Measurements from ENCODE around the gene SHMT2. TPM values are rescaled to one million over a fixed set of nuclear protein-coding genes. Genes with fewer than 3 reads are reported as not detected.

Gene SHMT2
- total RNA-seq (10 to 100 TPM; 27.4 to 33.2 (median 29.9) TPM), polyA plus RNA-seq (17.9 TPM)
- long read RNA-seq, donor 1, transcript SHMT2-201 (12 exons, 2,537 nt) = major isoform, 42 of 49 reads
- long read RNA-seq, donor 1, partial matches to known transcripts = 5 of 49 reads
- long read RNA-seq, donor 1, other reads (novel, unspliced or antisense) = 2 of 49 reads
- long read RNA-seq, donor 2, transcript SHMT2-201 (12 exons, 2,537 nt) = major isoform, 24 of 29 reads
- long read RNA-seq, donor 2, partial matches to known transcripts = 2 of 29 reads
- long read RNA-seq, donor 2, other reads (novel, unspliced or antisense) = 1 of 29 reads
- long read RNA-seq, donor 3, transcript SHMT2-201 (12 exons, 2,537 nt) = major isoform, 135 of 192 reads
- long read RNA-seq, donor 3, transcript SHMT2-202 (12 exons, 2,006 nt) = minor isoform, 7 of 192 reads
- long read RNA-seq, donor 3, partial matches to known transcripts = 29 of 192 reads
- long read RNA-seq, donor 3, other reads (novel, unspliced or antisense) = 17 of 192 reads
- long read RNA-seq, donor 4, transcript SHMT2-201 (12 exons, 2,537 nt) = major isoform, 35 of 38 reads
- long read RNA-seq, donor 4, partial matches to known transcripts = 1 of 38 reads
- long read RNA-seq, donor 4, other reads (novel, unspliced or antisense) = 1 of 38 reads

- peak; percentile 96 to 98 (median 97) for DNase-seq
- peak within 1 kb of the TSS; percentile 67 for H3K4me3 ChIP-seq (ENCODE audit: low read length)
- ATAC-seq = peak; percentile 70 to 82
- no peaks in the 10 kb centered on the region for H3K4me1 ChIP-seq (ENCODE audit: control insufficient read depth, insufficient read depth, low read length)
- WGBS = under 1% methylated on average over 42 of the region's 42 CpGs
- no peaks in the 10 kb centered on the region for H3K27me3 ChIP-seq (ENCODE audit: control insufficient read depth, insufficient read depth)
- H3K9me3 ChIP-seq (ENCODE audit: control insufficient read depth, low read length) = no peaks in the 10 kb centered on the region
- peak within 1 kb of the TSS; percentile 62 for H3K27ac ChIP-seq (ENCODE audit: low read length)
- intact Hi-C loops (cut with DNase I) = no loop called here
These were observed at the start of gene SHMT2 for GRCh38 chr12:57229634-57230380. Gene SHMT2 (plus strand): TSS chr12:57229711. CDS start chr12:57229779, 68 bp downstream.

GRCh38 chr12:57180321-57180989 lies 49.1 kb upstream of the SHMT2 start:
- Histone ChIP-seq H3K27ac (ENCODE audit: low read length) (no peak overlapping the region), H3K27me3 (ENCODE audit: control insufficient read depth, insufficient read depth) (no peaks in the 10 kb centered on the region), H3K4me1 (ENCODE audit: control insufficient read depth, insufficient read depth, low read length) (no peaks in the 10 kb centered on the region), H3K9me3 (ENCODE audit: control insufficient read depth, low read length) (no peaks in the 10 kb centered on the region), H3K4me3 (ENCODE audit: low read length) (no peak overlapping the region)
- ATAC-seq = no peak
- intact Hi-C loops (cut with DNase I) = loop anchor here in 2 of 4 donors (5.0 to 10.0 kb wide), 2 partner anchors 113 to 116 kb away; no protein-coding TSS in a partner anchor
- 93% methylated on average over 20 of the region's 20 CpGs for WGBS
- DNase-seq = peak in 1 of 3 donors; percentile 44

GRCh38 chr12:57181072-57181471 lies 48.4 kb upstream of the SHMT2 start:
- H3K27ac ChIP-seq (ENCODE audit: low read length) = no peak overlapping the region
- no peaks in the 10 kb centered on the region for H3K27me3 ChIP-seq (ENCODE audit: control insufficient read depth, insufficient read depth)
- no peak overlapping the region for H3K4me3 ChIP-seq (ENCODE audit: low read length)
- no peaks in the 10 kb centered on the region for H3K9me3 ChIP-seq (ENCODE audit: control insufficient read depth, low read length)
- no peak for DNase-seq
- no peaks in the 10 kb centered on the region for H3K4me1 ChIP-seq (ENCODE audit: control insufficient read depth, insufficient read depth, low read length)
- 78% methylated on average over 9 of the region's 9 CpGs for WGBS
- no peak for ATAC-seq
- intact Hi-C loops (cut with DNase I) = loop anchor here in 2 of 4 donors (5.0 to 10.0 kb wide), 2 partner anchors 114 to 116 kb away; no protein-coding TSS in a partner anchor

GRCh38 chr12:57181561-57182155 lies 47.9 kb upstream of the SHMT2 start:
- no peak for DNase-seq
- Histone ChIP-seq H3K27me3 (ENCODE audit: control insufficient read depth, insufficient read depth) (no peaks in the 10 kb centered on the region), H3K4me1 (ENCODE audit: control insufficient read depth, insufficient read depth, low read length) (no peaks in the 10 kb centered on the region), H3K27ac (ENCODE audit: low read length) (no peak overlapping the region), H3K4me3 (ENCODE audit: low read length) (no peak overlapping the region), H3K9me3 (ENCODE audit: control insufficient read depth, low read length) (no peaks in the 10 kb centered on the region)
- 79% methylated on average over 5 of the region's 5 CpGs for WGBS
- intact Hi-C loops (cut with DNase I) = loop anchor here in 3 of 4 donors (2.0 to 10.0 kb wide), 3 partner anchors 57 to 117 kb away; no protein-coding TSS in a partner anchor
- no peak for ATAC-seq

- WGBS = 66% methylated on average over 13 of the region's 13 CpGs
- H3K27me3 ChIP-seq (ENCODE audit: control insufficient read depth, insufficient read depth) = no peaks in the 10 kb centered on the region
- no peak overlapping the region for H3K4me3 ChIP-seq (ENCODE audit: low read length)
- H3K4me1 ChIP-seq (ENCODE audit: control insufficient read depth, insufficient read depth, low read length) = no peaks in the 10 kb centered on the region
- intact Hi-C loops (cut with DNase I) = loop anchor here in 3 of 4 donors (2.0 to 10.0 kb wide), 3 partner anchors 58 to 118 kb away; no protein-coding TSS in a partner anchor
- H3K9me3 ChIP-seq (ENCODE audit: control insufficient read depth, low read length) = no peaks in the 10 kb centered on the region
- DNase-seq (peak; percentile 63 to 88 (median 86)), ATAC-seq (peak; percentile 72 to 75)
- H3K27ac ChIP-seq (ENCODE audit: low read length) = no peak overlapping the region
These were observed 46.5 kb upstream of the SHMT2 start for GRCh38 chr12:57182918-57183575.

- no peak overlapping the region for H3K27ac ChIP-seq (ENCODE audit: low read length)
- H3K4me1 ChIP-seq (ENCODE audit: control insufficient read depth, insufficient read depth, low read length) = no peaks in the 10 kb centered on the region
- no peaks in the 10 kb centered on the region for H3K27me3 ChIP-seq (ENCODE audit: control insufficient read depth, insufficient read depth)
- intact Hi-C loops (cut with DNase I) = loop anchor here in 3 of 4 donors (2.0 to 10.0 kb wide), 3 partner anchors 59 to 119 kb away; no protein-coding TSS in a partner anchor
- WGBS = 93% methylated on average over 22 of the region's 22 CpGs
- H3K4me3 ChIP-seq (ENCODE audit: low read length) = no peak overlapping the region
- peak in 1 of 3 donors; percentile 38 for DNase-seq
- ATAC-seq = no peak
- no peaks in the 10 kb centered on the region for H3K9me3 ChIP-seq (ENCODE audit: control insufficient read depth, low read length)
These were observed 45.4 kb upstream of the SHMT2 start for GRCh38 chr12:57183939-57184725.

- Histone ChIP-seq H3K4me1 (ENCODE audit: control insufficient read depth, insufficient read depth, low read length) (no peaks in the 10 kb centered on the region), H3K9me3 (ENCODE audit: control insufficient read depth, low read length) (no peaks in the 10 kb centered on the region), H3K27ac (ENCODE audit: low read length) (no peak overlapping the region), H3K27me3 (ENCODE audit: control insufficient read depth, insufficient read depth) (no peaks in the 10 kb centered on the region), H3K4me3 (ENCODE audit: low read length) (no peak overlapping the region)
- DNase-seq = no peak
- intact Hi-C loops (cut with DNase I) = loop anchor here in 1 of 4 donors (10.0 kb wide), 1 partner anchor 121 kb away; no protein-coding TSS in a partner anchor
- 92% methylated on average over 25 of the region's 25 CpGs for WGBS
- no peak for ATAC-seq
These were observed 44.1 kb upstream of the SHMT2 start for GRCh38 chr12:57185403-57185802.

GRCh38 chr12:57185906-57186508 lies 43.5 kb upstream of the SHMT2 start:
- Histone ChIP-seq H3K4me1 (ENCODE audit: control insufficient read depth, insufficient read depth, low read length) (no peaks in the 10 kb centered on the region), H3K27me3 (ENCODE audit: control insufficient read depth, insufficient read depth) (no peaks in the 10 kb centered on the region), H3K9me3 (ENCODE audit: control insufficient read depth, low read length) (no peaks in the 10 kb centered on the region), H3K4me3 (ENCODE audit: low read length) (no peak overlapping the region), H3K27ac (ENCODE audit: low read length) (no peak overlapping the region)
- DNase-seq (no peak), ATAC-seq (no peak)
- WGBS = 86% methylated on average over 12 of the region's 12 CpGs
- intact Hi-C loops (cut with DNase I) = loop anchor here in 1 of 4 donors (10.0 kb wide), 1 partner anchor 121 kb away; no protein-coding TSS in a partner anchor

Data from right cardiac atrium (tissue), 5 donors.